Left ventricle myocardium inferior (tissue), 1 donor: Measurements from ENCODE around the gene ARHGAP19. TPM values are rescaled to one million over a fixed set of nuclear protein-coding genes. Genes with fewer than 3 reads are reported as not detected.

Experiments used
- DNase-seq: peaks from one replicate; pipeline ENCODE4 v3.0.0-alpha.2; 2020
- H3K27ac ChIP-seq: fragments of 200-600 bp; replicated peaks from 2 replicates; pipeline ENCODE4 v1.8.0; 2021
- H3K27me3 ChIP-seq: fragments of 200-600 bp; 2 replicates; pipeline ENCODE4 v1.8.0; 2021; ENCODE audit warnings: low read depth
- H3K36me3 ChIP-seq: fragments of 200-600 bp; 2 replicates; pipeline ENCODE4 v1.8.0; 2021
- H3K4me1 ChIP-seq: fragments of 200-600 bp; 2 replicates; pipeline ENCODE4 v1.8.0; 2021
- H3K4me3 ChIP-seq: fragments of 200-600 bp; 2 replicates; pipeline ENCODE4 v1.8.0; 2021; ENCODE audit warnings: mild to moderate bottlenecking, moderate library complexity
- H3K9me3 ChIP-seq: fragments of 200-600 bp; replicated peaks from 2 replicates; pipeline ENCODE4 v1.8.0; 2021
- CTCF ChIP-seq: fragments of 200-600 bp; IDR thresholded peaks from 2 replicates; pipeline ENCODE4 v1.8.0; 2021; ENCODE audit warnings: antibody characterized with exemption, mild to moderate bottlenecking, borderline replicate concordance
- intact Hi-C: fragments of 100-400 bp; cut with micrococcal nuclease; formaldehyde crosslinking; loops from one replicate; pipeline ENCODE4 v1.11.0; 2022
- total RNA-seq: library from RNA; stranded (reverse); fragmentation: NEBNext Ultra II Directional; extraction: Animal tissue kit (Norgen Biotek cat#: 25700); gene quantifications from one replicate; pipeline ENCODE4 v1.2.1, GENCODE V29; 2021
- donor health status: DM: no; HTN: yes; CAD: no; lungs with severe emphysema.

The ARHGAP19 gene
- total RNA-seq, 1 donor from 2014 or later = 4.2 TPM

GRCh38 chr10:97261183-97261582 is 31.3 kb downstream of the ARHGAP19 start:
- Histone ChIP-seq H3K36me3 (peaks cover 25% of the 10 kb centered on the region), H3K4me1 (peaks cover under 1% of the 10 kb centered on the region), H3K9me3 (no peaks in the 10 kb centered on the region), H3K27me3 (no peaks in the 10 kb centered on the region), H3K4me3 (no peak overlapping the region), H3K27ac (no peak overlapping the region)
- DNase-seq = no peak
- no peak for TF ChIP-seq CTCF
- intact Hi-C loops = no loop called here

- H3K27ac ChIP-seq = no peak overlapping the region
- intact Hi-C loops = no loop called here
- no peak for TF ChIP-seq CTCF
- H3K27me3 ChIP-seq = no peaks in the 10 kb centered on the region
- no peaks in the 10 kb centered on the region for H3K9me3 ChIP-seq
- no peak overlapping the region for H3K4me3 ChIP-seq
- H3K4me1 ChIP-seq = peaks cover 5% of the 10 kb centered on the region
- H3K36me3 ChIP-seq = peaks cover 23% of the 10 kb centered on the region
- DNase-seq = no peak
These were observed 33.3 kb downstream of the ARHGAP19 start for GRCh38 chr10:97259119-97259518.

- H3K4me3 ChIP-seq = no peak overlapping the region
- TF ChIP-seq CTCF = no peak
- peaks cover 5% of the 10 kb centered on the region for H3K4me1 ChIP-seq
- DNase-seq = no peak
- peaks cover 32% of the 10 kb centered on the region for H3K36me3 ChIP-seq
- peak overlapping the region; percentile 51 for H3K27ac ChIP-seq
- intact Hi-C loops = no loop called here
- no peaks in the 10 kb centered on the region for H3K9me3 ChIP-seq
- no peaks in the 10 kb centered on the region for H3K27me3 ChIP-seq
These were observed 36.1 kb downstream of the ARHGAP19 start for GRCh38 chr10:97256356-97256755.

- intact Hi-C loops = no loop called here
- Histone ChIP-seq H3K27ac (peak overlapping the region; percentile 51), H3K36me3 (peaks cover 32% of the 10 kb centered on the region)
These were observed 36.7 kb downstream of the ARHGAP19 start for GRCh38 chr10:97255512-97256293.

GRCh38 chr10:97254694-97255093 is 37.7 kb downstream of the ARHGAP19 start:
- Histone ChIP-seq H3K9me3 (no peaks in the 10 kb centered on the region), H3K27ac (no peak overlapping the region), H3K36me3 (peaks cover 32% of the 10 kb centered on the region), H3K4me3 (no peak overlapping the region), H3K4me1 (peaks cover 5% of the 10 kb centered on the region), H3K27me3 (no peaks in the 10 kb centered on the region)
- no peak for DNase-seq
- TF ChIP-seq CTCF = no peak
- intact Hi-C loops = no loop called here

More at GRCh38 chr10:97255512-97256293, 36.7 kb downstream of the ARHGAP19 start:
- peaks cover 5% of the 10 kb centered on the region for H3K4me1 ChIP-seq
- H3K9me3 ChIP-seq = no peaks in the 10 kb centered on the region
- no peak for DNase-seq
- no peak for TF ChIP-seq CTCF
- no peak overlapping the region for H3K4me3 ChIP-seq
- H3K27me3 ChIP-seq = no peaks in the 10 kb centered on the region
